GM18517 (cell line): ENCODE results near the gene TP53RK.

Experiments used
- ATAC-seq: cut with Tn5 transposase; IDR thresholded peaks from one replicate; pipeline ENCODE4 v1.9.1; 2021; ENCODE audit warnings: mild to moderate bottlenecking, moderate library complexity; ENCODE audit not compliant: unreplicated experiment

Gene TP53RK

DNA sequence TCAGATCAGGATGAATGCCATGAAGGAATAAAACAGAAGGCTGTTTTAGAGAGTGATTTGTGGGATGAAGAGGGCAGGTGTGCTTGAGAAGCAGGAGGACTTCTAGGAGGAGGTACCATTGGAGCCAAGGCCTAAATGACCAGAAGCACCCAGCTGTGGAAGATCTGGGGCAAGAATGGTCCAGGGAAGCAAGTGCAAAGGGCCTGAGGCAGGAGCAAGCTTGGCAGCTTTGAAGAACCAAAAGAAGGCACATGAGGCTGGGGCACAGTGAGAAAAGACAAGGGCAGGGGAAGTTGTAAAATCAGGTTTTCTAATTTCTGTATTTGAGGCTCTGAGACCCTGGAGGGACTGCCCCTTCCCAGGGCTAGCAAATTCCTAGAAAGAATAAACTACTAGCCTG lies 47.8 kb downstream of the TP53RK start:
- no peak for ATAC-seq

DNA sequence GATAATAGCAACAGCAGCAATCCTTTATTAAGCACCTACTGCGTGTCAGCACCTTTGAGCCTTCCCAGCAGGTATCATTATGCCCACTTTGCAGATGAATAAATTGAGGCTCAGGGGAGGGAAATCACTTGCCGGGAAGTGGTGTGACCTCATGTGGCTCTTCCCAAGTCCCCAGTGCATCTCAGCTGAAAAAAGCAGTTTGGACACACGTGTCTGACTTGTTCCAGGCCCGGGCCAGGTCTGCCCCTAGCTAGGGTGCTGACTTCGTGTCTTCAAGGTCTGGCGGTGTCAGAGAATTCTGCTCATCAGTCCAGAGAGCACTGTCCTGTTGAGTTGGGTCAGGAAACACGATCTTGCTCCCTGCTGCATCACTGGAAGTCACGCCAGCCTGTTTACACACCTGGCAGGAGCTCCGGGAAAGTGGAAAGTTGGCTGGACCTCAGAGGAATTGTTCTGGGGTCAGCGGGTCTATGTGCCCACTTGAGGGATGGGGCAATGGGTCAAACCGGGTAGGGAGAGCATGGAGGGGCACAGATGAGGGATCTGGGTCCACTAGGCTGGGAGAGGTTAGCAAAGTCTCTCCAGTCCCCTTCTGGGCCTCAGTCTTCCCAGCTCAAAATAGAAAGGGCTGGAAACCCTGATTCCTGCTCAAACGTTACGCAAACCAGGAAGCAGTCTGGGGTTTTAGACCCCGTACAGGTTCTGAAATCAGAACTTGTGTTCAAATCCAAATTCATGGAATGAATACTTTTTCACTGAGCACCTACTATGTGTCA lies 48.5 kb downstream of the TP53RK start:
- no peak for ATAC-seq

DNA sequence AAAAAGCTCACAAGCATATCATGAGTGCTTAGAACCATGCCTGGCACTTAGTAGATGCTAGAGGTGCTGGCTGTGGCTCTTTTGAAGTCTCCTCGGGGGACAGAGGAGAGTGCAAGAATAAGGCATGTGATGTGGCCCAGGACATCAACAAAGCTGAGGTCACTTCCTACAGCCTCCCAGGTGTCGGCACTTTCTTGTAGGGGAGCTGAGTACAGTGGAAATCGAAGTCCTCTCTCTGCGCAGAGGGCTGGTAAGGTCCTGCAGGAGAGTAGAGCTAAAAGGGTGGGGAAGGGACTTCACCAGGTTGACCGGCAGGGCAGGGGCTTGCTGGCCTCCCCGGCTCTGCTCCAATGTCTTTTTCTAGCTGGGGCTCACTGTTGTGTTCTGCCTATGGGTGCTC lies 49.2 kb downstream of the TP53RK start:
- ATAC-seq: no peak

DNA sequence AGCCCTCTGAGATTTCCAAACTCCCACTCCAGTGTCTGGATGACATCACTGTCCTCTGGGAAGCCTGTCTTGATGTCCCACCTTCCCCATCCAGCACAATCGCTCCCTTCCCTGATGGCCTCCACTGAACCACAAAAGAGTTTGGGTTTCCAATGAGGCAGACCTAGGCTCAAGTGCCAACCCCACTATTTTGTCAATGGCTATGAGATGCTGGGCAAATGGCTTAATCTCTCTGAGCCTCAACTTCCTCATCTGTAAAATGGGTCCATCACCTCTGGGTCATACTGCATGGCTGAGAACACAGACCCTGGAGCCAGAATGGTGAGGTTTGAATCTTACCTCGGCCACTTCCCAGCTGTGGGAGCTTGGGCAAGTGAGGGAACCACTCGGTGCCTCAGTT lies 49.7 kb downstream of the TP53RK start:
- ATAC-seq: no peak

DNA sequence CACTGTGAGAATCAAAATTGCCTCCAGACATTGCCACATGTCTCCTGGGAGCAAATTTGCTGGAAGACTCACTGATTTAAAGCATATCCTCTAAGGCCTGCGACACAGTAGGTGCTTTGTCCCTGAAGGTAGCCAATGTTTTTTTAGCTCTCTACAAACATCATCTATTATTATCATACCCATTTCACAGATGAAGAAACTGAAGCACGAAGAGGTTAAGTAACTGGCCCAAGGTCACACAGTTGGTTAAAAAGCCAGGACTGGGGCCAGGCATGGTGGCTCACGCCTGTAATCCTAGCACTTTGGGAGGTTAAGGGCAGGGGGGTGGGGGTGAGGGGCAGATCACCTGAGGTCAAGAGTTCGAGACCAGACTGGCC lies 50.4 kb downstream of the TP53RK start:
- no peak for ATAC-seq

DNA sequence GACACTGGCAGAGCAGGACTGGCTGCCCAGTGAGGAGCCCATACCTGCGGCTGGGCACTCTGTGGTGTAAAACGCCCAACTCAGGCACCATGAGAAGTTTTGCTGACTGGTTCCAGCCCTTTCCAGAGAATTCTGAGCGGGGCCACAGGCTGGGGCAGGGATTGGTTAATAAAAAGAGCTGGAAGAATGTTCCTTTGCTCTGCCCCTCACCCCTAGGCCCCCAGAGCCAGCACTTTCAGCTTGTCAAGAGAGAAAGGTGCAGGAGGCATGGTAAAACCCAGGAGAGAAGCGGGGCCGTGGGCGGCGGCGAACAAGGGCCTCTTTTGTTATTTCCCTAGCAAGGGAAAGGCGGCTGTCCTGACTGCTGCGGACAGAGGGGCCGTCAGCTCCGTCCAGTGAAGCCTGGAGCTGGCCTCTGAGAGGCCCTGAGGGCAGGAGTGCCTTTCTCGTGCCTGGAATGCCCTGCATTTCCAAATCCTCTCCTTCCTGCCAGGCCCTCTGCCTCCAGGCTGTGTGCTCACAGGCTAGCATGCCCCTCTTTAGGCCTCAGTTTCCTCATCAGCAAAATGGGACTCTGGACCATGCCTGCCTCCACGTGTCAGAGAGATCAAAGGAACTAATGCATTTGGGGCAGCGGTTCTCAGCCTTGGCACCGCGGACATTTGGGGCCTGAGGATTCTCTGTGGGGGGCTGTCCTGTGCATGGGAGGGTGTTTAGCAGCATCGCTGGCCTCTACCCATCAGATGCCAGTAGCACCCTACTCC lies 50.9 kb downstream of the TP53RK start:
- no peak for ATAC-seq

DNA sequence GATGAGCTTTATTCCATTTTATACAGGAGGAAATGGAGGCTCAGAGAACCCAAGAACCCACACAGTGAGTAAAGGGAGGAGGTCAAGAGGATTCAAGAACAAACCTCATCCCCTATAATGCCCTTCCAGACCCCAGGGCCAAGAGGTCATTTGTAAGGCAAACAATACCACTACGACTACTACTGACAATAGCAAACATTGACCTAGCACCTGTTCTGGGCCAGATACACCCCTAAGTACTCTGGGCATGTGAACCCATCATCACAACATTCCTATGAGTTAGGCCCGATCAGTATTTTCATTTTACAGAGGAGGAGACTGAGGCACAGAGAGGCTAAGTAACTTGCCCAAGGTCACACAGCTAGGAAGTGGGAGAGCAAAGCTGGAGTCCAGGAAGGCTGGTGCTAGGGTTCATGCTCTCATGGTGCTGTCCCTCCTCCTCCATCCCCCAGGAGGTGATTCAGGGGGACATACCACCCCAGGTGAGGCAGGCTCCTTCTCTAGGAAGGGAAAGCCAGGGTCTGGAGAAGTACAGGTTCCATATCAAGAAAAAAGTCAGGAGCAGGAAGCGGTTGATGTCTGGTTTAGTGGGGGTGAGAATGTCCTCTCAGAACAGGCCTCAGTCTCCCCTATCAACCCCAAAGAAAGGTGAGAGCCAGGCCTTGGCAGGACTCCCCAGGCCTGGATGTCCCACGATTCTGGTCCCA lies 51.7 kb downstream of the TP53RK start:
- ATAC-seq: no peak

DNA sequence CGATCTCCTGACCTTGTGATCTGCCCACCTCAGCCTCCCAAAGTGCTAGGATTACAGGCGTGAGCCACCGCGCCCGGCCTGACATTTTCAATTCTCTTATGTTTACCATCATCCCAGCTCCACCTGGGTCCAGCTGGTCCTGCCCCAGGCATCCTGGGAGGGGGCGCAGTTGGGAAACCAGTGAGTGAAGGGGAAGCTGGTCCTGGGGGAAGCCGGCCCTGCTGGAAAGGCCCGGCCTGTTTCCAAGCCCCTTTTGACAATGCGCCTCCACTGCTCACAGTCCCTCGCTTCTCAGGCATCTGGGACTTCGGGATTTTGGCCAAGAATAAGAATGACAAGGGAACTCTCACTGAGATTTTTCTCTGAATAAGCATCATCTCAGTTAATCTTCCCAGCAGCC lies 52.2 kb downstream of the TP53RK start:
- ATAC-seq: no peak

DNA sequence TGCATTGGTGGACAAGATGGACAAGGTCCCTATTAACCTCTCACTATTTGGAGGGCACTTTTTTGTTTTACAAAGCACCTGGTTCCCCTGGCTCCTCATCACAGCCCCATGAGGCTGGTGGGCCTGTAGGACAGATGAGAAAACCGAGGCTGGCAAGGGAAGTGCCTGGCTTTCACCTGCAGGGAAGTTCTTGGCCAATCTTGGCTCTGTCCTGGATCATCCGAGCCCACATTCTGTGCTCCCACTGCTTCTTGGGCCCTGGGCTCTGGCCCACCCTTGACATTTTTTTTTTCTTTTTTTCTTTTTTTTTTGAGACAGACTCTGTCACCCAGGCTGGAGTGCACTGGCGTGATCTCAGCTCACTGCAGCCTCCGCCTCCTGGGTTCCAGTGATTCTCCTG lies 52.7 kb downstream of the TP53RK start:
- ATAC-seq: no peak

DNA sequence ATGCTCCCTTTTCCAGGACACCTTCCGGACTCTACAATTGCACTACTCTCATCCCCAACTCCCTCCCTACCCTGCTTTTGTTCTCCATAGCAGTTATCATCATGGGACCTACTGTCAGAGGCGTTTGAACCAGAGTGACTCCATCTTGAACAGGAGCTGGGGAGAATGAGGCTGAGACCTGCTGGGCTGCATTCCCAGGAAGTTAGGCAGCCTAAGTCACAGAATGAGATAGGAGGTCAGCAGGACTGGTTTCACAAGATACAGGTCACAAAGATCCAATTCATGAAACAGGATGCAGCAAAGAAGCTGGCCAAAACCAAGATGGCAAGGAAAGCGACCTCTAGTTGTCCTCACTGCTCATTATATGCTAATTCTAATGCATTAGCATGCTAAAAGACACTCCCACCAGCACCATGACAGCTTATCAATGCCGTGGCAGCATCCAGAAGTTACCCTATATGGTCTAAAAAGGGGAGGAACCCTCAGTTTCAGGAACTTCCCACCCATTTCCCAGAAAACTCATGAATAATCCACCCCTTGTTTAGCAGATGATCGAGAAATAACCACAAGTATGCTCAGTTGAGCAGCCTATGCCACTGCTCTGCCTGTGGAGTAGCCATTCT lies 53.6 kb downstream of the TP53RK start:
- no peak for ATAC-seq

DNA sequence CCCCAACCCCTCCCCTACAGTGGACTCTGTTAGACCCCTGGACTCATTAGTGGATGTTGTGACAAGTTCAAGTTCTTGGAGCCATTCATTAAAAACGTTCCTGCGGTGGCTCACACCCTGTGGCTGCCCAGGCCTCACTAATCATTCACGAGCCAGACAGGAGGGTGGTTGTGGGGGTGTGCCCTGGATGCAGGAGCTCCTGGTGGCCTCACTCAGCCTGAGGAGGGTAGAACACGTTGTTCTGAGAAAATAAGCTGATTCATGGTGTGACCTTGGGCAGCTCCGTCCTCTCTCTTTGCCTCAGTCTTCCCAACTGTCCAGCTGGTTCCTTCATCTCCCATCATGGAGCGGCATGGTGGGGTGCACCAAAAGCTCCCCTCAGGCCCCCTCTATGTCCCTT lies 54.7 kb downstream of the TP53RK start:
- ATAC-seq: no peak
